HepG2 (cell line): ENCODE results near the gene TPCN2. TPM values are rescaled to one million over a fixed set of nuclear protein-coding genes. Genes with fewer than 3 reads are reported as not detected.

Experiments used
- FIP1L1 ChIP-seq: fragments of 200-400 bp; formaldehyde crosslinking; IDR thresholded peaks from 2 replicates; pipeline ENCODE4 v1.6.1; 2018; ENCODE audit warnings: low read depth, mild to moderate bottlenecking, low read length, moderate library complexity, borderline replicate concordance; ENCODE audit not compliant: insufficient read depth
- FOSL2 ChIP-seq: sonication (generic); formaldehyde crosslinking; IDR thresholded peaks from 2 replicates; pipeline ENCODE4 v1.4.0; 2020; ENCODE audit warnings: missing genetic modification reagents
- NCOA2 ChIP-seq: sonication (generic); formaldehyde crosslinking; IDR thresholded peaks from 2 replicates; pipeline ENCODE4 v1.8.0; 2022; ENCODE audit warnings: inconsistent platforms
- NKX3-1 ChIP-seq: sonication (generic); formaldehyde crosslinking; IDR thresholded peaks from 2 replicates; pipeline ENCODE4 v1.5.0; 2020; ENCODE audit warnings: missing genetic modification reagents
- ZFAT ChIP-seq: sonication (generic); formaldehyde crosslinking; conservative IDR thresholded peaks from 2 replicates; pipeline ENCODE4 v1.8.1; 2023; ENCODE audit warnings: missing genetic modification reagents, inconsistent platforms
- ZMYM3 ChIP-seq: sonication (generic); formaldehyde crosslinking; IDR thresholded peaks from 2 replicates; pipeline ENCODE4 v1.5.1; 2020; ENCODE audit warnings: mild to moderate bottlenecking, missing genetic modification reagents
- ZNF12 ChIP-seq: sonication (generic); formaldehyde crosslinking; IDR thresholded peaks from 2 replicates; pipeline ENCODE4 v1.5.0; 2020; ENCODE audit warnings: missing genetic modification reagents
- ZNF292 ChIP-seq: sonication (generic); formaldehyde crosslinking; IDR thresholded peaks from 2 replicates; pipeline ENCODE4 v1.8.1; 2022; ENCODE audit warnings: mild to moderate bottlenecking, low read depth, missing genetic modification reagents, borderline replicate concordance
- ZNF574 ChIP-seq: sonication (generic); formaldehyde crosslinking; IDR thresholded peaks from 2 replicates; pipeline ENCODE4 v1.4.0; 2020; ENCODE audit warnings: missing genetic modification reagents
- polyA plus RNA-seq, 8 experiments: library from polyadenylated mRNA; depleted of rRNA in 3 of 8; stranded (reverse) in 7 of 8; unstranded in 1 of 8; fragments of >200 nt; fragmentation: Illumina TruSeq in 4 of 8; extraction: Trizol in 4 of 8; gene quantifications; 2 replicates each; pipeline versions ENCODE4 v1.2.1 to v1.2.3, GENCODE V29; 2011 to 2016; ENCODE audit warnings: low read depth in 4 of 8, missing spikeins in 1 of 8, mixed read lengths in 1 of 8; ENCODE audit not compliant: insufficient read depth in 1 of 8
- total RNA-seq, 5 experiments: library from RNA; depleted of rRNA; stranded (reverse); fragments of >200 nt; fragmentation: Illumina TruSeq; extraction: Trizol; gene quantifications; 2 replicates each; pipeline ENCODE4 v1.2.3, GENCODE V29; 2016; ENCODE audit warnings: low read depth in 1 of 5
- TF ChIP-seq, protein P1 (sequence below): sonication (generic); formaldehyde crosslinking; IDR thresholded peaks from 2 replicates; pipeline ENCODE4 v1.4.0; 2020; ENCODE audit warnings: mild to moderate bottlenecking, missing genetic modification reagents

Gene TPCN2
- total and polyA plus RNA-seq, 2 of the 13 experiments (the other 11 are each of a cell fraction or from before 2014, with no cell fraction given), result 5.6 to 5.9 TPM

DNA sequence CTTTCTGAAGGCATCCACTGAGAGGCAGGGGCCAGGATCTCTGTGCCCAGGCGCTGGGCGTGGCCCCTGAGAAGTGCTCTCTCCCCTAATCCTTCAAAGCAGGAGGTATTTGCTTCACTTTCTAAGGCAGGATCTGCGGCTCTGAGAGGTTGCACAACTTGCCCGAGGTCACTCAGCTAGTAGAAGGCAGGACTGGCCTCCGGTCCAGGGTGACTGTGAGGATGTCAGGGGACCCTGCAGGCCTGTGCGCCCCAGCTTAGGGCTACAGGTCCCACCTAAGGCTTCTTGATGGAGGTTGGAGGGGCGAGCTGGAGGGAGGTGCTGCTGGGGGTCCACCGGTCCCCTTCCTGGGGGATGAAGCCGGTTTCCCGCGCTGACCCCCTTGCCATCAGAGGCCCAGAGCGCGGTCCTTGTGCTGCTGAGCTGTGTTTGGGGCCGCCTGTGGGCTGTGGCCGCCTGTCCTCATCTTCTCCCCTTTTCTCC lies 108.0 kb downstream of the TPCN2 start (continued):
- TF ChIP-seq ZNF574 (CRISPR knock-in tag) (0 out of 2 replicates have a peak, but pooled peaks have one; percentile 12), ZNF292 (CRISPR knock-in tag) (0 out of 2 replicates have a peak, but pooled peaks have one; percentile 16), ZNF12 (CRISPR knock-in tag) (peak; percentile 84), FIP1L1 (no peak), NCOA2 (0 out of 2 replicates have a peak, but pooled peaks have one; percentile 13), NKX3-1 (no peak), ZFAT (CRISPR knock-in tag) (no peak), ZMYM3 (CRISPR knock-in tag) (peak; percentile 36; the same call in 1 of the 2 replicates), FOSL2 (CRISPR knock-in tag) (0 out of 2 replicates have a peak, but pooled peaks have one; percentile 9)
- TF ChIP-seq, protein P1, sequence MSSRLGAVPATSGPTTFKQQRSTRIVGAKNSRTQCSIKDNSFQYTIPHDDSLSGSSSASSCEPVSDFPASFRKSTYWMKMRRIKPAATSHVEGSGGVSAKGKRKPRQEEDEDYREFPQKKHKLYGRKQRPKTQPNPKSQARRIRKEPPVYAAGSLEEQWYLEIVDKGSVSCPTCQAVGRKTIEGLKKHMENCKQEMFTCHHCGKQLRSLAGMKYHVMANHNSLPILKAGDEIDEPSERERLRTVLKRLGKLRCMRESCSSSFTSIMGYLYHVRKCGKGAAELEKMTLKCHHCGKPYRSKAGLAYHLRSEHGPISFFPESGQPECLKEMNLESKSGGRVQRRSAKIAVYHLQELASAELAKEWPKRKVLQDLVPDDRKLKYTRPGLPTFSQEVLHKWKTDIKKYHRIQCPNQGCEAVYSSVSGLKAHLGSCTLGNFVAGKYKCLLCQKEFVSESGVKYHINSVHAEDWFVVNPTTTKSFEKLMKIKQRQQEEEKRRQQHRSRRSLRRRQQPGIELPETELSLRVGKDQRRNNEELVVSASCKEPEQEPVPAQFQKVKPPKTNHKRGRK (CRISPR knock-in tag), result no peak
